Measurements from ENCODE around the gene LARGE2. TPM values are rescaled to one million over a fixed set of nuclear protein-coding genes. Genes with fewer than 3 reads are reported as not detected.

Gene LARGE2
- total and polyA plus RNA-seq, 9 of the 15 experiments (the other 6 are each of a cell fraction or from before 2014, with no cell fraction given), result 0.56 to 14.1 (median 6.6) TPM

DNA sequence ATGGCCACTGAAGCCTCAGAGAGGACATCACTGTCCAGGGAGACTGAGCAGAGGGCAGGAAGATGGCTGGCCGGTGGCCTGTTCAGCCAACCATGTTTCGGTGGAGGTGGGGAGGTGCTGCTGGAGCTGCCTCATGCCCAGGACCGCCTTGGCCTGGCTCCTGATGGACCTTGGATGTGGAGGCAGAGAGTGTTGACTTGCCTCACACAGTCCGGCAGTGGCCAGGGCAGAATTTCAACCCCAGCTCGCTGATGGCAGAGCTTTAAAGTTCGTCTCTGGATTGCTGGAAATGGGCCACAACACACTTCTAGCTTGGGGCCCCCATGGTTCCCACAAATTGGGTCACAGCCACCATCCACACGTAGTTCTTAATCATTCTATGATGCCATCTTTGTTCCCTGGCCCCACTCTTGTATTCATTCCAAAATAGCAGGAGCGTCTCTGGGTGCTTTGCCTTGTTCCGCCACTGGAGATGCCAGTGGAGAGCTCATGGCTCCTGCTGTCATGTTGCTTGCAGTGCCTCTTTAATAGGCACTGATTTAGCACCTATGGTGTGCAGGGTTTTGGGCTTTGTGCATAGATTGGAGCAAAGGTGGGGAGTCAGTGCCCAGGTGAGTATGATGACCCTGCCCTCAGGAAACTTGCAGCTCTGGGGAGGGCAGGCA lies 31.4 kb upstream of the LARGE2 start (continued):
- TF ChIP-seq, protein P1, sequence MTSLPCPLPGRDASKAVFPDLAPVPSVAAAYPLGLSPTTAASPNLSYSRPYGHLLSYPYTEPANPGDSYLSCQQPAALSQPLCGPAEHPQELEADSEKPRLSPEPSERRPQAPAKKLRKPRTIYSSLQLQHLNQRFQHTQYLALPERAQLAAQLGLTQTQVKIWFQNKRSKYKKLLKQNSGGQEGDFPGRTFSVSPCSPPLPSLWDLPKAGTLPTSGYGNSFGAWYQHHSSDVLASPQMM (CRISPR knock-in tag; IDR thresholded peaks at IDR 0.05), result no peak
- TF ChIP-seq ZNF717 (CRISPR knock-in tag; IDR thresholded peaks at IDR 0.05), result no peak
- TF ChIP-seq, protein P2, sequence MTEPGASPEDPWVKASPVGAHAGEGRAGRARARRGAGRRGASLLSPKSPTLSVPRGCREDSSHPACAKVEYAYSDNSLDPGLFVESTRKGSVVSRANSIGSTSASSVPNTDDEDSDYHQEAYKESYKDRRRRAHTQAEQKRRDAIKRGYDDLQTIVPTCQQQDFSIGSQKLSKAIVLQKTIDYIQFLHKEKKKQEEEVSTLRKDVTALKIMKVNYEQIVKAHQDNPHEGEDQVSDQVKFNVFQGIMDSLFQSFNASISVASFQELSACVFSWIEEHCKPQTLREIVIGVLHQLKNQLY (CRISPR knock-in tag; conservative IDR thresholded peaks at IDR 0.05), result no peak

DNA sequence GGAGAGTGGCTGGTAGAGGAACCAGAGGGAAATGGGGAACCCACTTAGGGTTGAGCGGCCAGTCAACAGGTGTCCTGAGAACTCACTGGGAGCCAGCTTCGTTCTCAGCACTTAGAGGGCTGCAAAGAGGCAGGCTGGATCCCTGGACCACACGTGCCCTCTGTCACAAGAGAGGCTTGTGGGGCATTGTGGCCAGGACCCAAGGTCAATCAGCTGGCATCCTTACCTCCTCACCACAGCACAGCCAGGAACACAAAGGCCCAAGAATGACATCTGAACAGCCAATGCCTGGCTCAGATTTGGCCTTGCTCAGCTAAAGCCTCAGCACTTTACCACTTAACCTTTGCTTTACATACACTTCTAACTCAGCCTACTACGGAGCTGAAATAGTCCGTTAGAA lies 29.6 kb upstream of the LARGE2 start:
- Histone ChIP-seq H3K27ac (ENCODE audit: extremely low read depth, low read depth, low read length) (no peak overlapping the region), H3K4me2 (ENCODE audit: insufficient read depth, low read length) (no peak overlapping the region), H3K4me3 (no peak overlapping the region), H2AFZ (ENCODE audit: low read depth, low read length) (no peak overlapping the region), H3K9ac (ENCODE audit: insufficient read depth in 1 of 2, low read depth in 2 of 2, low read length in 2 of 2) (no peak overlapping the region), H3K9me3 (replicated peaks; ENCODE audit: control insufficient read depth, insufficient read depth, low read depth, low read length) (no peaks in the 10 kb centered on the region), H3K9me1 (ENCODE audit: control insufficient read depth, insufficient read depth, low read length) (no peaks in the 10 kb centered on the region), H3K4me1 (replicated peaks in 1 of 2; ENCODE audit: control insufficient read depth in 2 of 2, insufficient read depth in 2 of 2, low read length in 2 of 2) (peaks cover 0 to 11% of the 10 kb centered on the region in 2 experiments; a peak in 2 of 5 replicates), H4K20me1 (replicated peaks; ENCODE audit: control insufficient read depth, insufficient read depth, low read length) (0 out of 2 replicates have a peak, but pooled peaks cover 6% of the 10 kb centered on the region), H3K79me2 (ENCODE audit: control insufficient read depth, insufficient read depth, low read length) (no peaks in the 10 kb centered on the region), H3K27me3 (ENCODE audit: control insufficient read depth in 2 of 2, insufficient read depth in 2 of 2, low read length in 2 of 2) (no peaks in the 10 kb centered on the region; a peak in 2 of 5 replicates), H3K36me3 (ENCODE audit: control insufficient read depth, insufficient read depth, low read length) (no peaks in the 10 kb centered on the region)
- no TSS peak for BruUV-seq (replicated peaks)
- intact Hi-C loops (cut with micrococcal nuclease) (no loop called here), in situ Hi-C loops (cut with MboI) (no loop called here)
- ChIA-PET CTCF (ENCODE audit: low intra/inter-chr PET ratio) (no interaction called here), POLR2A (interaction anchor here (0.5 to 1.4 kb wide), 5 partner anchors 9 to 1029 kb away, joined by 3 to 6 read pairs (median 3); no protein-coding TSS in a partner anchor)
- FAIRE-seq, result no peak
- WGBS (ENCODE audit: insufficient coverage, low coverage, missing lambda C conversion rate), result 15% methylated on average over 5 of the region's 5 CpGs
- ATAC-seq, result no peak
- TF ChIP-seq NFATC3 (IDR thresholded peaks at IDR 0.05) (no peak), SETDB1 (IDR thresholded peaks at IDR 0.05; ENCODE audit: low read length) (no peak), ATF7 (IDR thresholded peaks at IDR 0.05) (no peak), HDAC6 (IDR thresholded peaks at IDR 0.05; ENCODE audit: low read depth, low read length) (no peak), SPI1 (IDR thresholded peaks at IDR 0.05; ENCODE audit: borderline replicate concordance, low read depth, low read length) (no peak), RFX5 (IDR thresholded peaks at IDR 0.05; ENCODE audit: low read depth, low read length) (no peak), MCM7 (IDR thresholded peaks at IDR 0.05) (no peak), ZNF583 (CRISPR knock-in tag; IDR thresholded peaks at IDR 0.05) (no peak), TAF7 (tag; IDR thresholded peaks at IDR 0.05) (no peak), ZNF23 (CRISPR knock-in tag; IDR thresholded peaks at IDR 0.05) (no peak), SOX6 (IDR thresholded peaks at IDR 0.05) (no peak)
- TF ChIP-seq, protein P3, sequence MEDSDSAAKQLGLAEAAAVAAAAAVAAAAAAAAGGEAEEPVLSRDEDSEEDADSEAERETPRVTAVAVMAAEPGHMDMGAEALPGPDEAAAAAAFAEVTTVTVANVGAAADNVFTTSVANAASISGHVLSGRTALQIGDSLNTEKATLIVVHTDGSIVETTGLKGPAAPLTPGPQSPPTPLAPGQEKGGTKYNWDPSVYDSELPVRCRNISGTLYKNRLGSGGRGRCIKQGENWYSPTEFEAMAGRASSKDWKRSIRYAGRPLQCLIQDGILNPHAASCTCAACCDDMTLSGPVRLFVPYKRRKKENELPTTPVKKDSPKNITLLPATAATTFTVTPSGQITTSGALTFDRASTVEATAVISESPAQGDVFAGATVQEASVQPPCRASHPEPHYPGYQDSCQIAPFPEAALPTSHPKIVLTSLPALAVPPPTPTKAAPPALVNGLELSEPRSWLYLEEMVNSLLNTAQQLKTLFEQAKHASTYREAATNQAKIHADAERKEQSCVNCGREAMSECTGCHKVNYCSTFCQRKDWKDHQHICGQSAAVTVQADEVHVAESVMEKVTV (CRISPR knock-in tag; IDR thresholded peaks at IDR 0.05), result no peak
- no peak for DNase-seq (ENCODE audit: extremely low read depth in 1 of 4, low spot score in 3 of 4)

Measured in K562 (cell line).